ENCODE data around the gene MSLN.

The MSLN gene

GRCh38 chr16:714079-714478 is 46.5 kb upstream of the MSLN start:
- no peak overlapping the region for H3K4me3 ChIP-seq (IDR thresholded peaks at IDR 0.05; ENCODE audit: insufficient read depth, low read depth, low read length)
- no peak overlapping the region; the same call in 1 of the 2 replicates for H3K4me2 ChIP-seq
- H3K9ac ChIP-seq: no peak overlapping the region
- peaks cover 67% of the 10 kb centered on the region for H3K27me3 ChIP-seq (ENCODE audit: insufficient read depth, low read depth)
- no peaks in the 10 kb centered on the region for H4K20me1 ChIP-seq (ENCODE audit: insufficient read depth)
- no peak for TF ChIP-seq CTCF (conservative IDR thresholded peaks at IDR 0.05; ENCODE audit: low read depth, low read length)
- H3K4me1 ChIP-seq (ENCODE audit: low read depth, poor library complexity, severe bottlenecking): peaks cover 29% of the 10 kb centered on the region
- no peak overlapping the region for H2AFZ ChIP-seq (ENCODE audit: low read depth)
- no peaks in the 10 kb centered on the region for H3K79me2 ChIP-seq (ENCODE audit: insufficient read depth, low read depth)
- H3K36me3 ChIP-seq (ENCODE audit: insufficient read depth): no peaks in the 10 kb centered on the region
- no peak overlapping the region for H3K27ac ChIP-seq

- Histone ChIP-seq H3K9ac (no peak within 1 kb of the TSS), H3K4me2 (no peak within 1 kb of the TSS; the same call in 1 of the 2 replicates), H3K4me3 (IDR thresholded peaks at IDR 0.05; ENCODE audit: insufficient read depth, low read depth, low read length) (no peak within 1 kb of the TSS), H3K36me3 (ENCODE audit: insufficient read depth) (no peaks in the 10 kb centered on the region), H4K20me1 (ENCODE audit: insufficient read depth) (no peaks in the 10 kb centered on the region), H3K27me3 (ENCODE audit: insufficient read depth, low read depth) (peaks cover 60% of the 10 kb centered on the region), H3K79me2 (ENCODE audit: insufficient read depth, low read depth) (no peaks in the 10 kb centered on the region), H3K27ac (no peak within 1 kb of the TSS), H3K4me1 (ENCODE audit: low read depth, poor library complexity, severe bottlenecking) (peaks cover 34% of the 10 kb centered on the region), H2AFZ (ENCODE audit: low read depth) (no peak within 1 kb of the TSS)
- no peak for TF ChIP-seq CTCF (conservative IDR thresholded peaks at IDR 0.05; ENCODE audit: low read depth, low read length)
Observed at GRCh38 chr16:714558-715476, 45.7 kb upstream of the MSLN start, which contains the start of gene METRN. Gene METRN (plus strand): TSS chr16:715118. CDS start chr16:715290, 172 bp downstream.

- Histone ChIP-seq H4K20me1 (ENCODE audit: insufficient read depth) (no peaks in the 10 kb centered on the region), H3K4me2 (no peak overlapping the region; the same call in 1 of the 2 replicates), H3K9ac (no peak overlapping the region), H3K27ac (no peak overlapping the region), H3K4me1 (ENCODE audit: low read depth, poor library complexity, severe bottlenecking) (peaks cover 34% of the 10 kb centered on the region), H2AFZ (ENCODE audit: low read depth) (no peak overlapping the region), H3K4me3 (IDR thresholded peaks at IDR 0.05; ENCODE audit: insufficient read depth, low read depth, low read length) (no peak overlapping the region), H3K27me3 (ENCODE audit: insufficient read depth, low read depth) (peaks cover 52% of the 10 kb centered on the region), H3K36me3 (ENCODE audit: insufficient read depth) (no peaks in the 10 kb centered on the region), H3K79me2 (ENCODE audit: insufficient read depth, low read depth) (no peaks in the 10 kb centered on the region)
- TF ChIP-seq CTCF (conservative IDR thresholded peaks at IDR 0.05; ENCODE audit: low read depth, low read length): no peak
Observed at GRCh38 chr16:715477-716199, 44.9 kb upstream of the MSLN start.

- H3K4me1 ChIP-seq (ENCODE audit: low read depth, poor library complexity, severe bottlenecking): peaks cover 29% of the 10 kb centered on the region
- H3K27me3 ChIP-seq (ENCODE audit: insufficient read depth, low read depth): peaks cover 46% of the 10 kb centered on the region
- TF ChIP-seq CTCF (conservative IDR thresholded peaks at IDR 0.05; ENCODE audit: low read depth, low read length): no peak
- no peak overlapping the region for H3K9ac ChIP-seq
- H3K27ac ChIP-seq: no peak overlapping the region
- no peak overlapping the region for H3K4me2 ChIP-seq
- H2AFZ ChIP-seq (ENCODE audit: low read depth): no peak overlapping the region
- no peaks in the 10 kb centered on the region for H3K36me3 ChIP-seq (ENCODE audit: insufficient read depth)
- no peaks in the 10 kb centered on the region for H3K79me2 ChIP-seq (ENCODE audit: insufficient read depth, low read depth)
- no peaks in the 10 kb centered on the region for H4K20me1 ChIP-seq (ENCODE audit: insufficient read depth)
- H3K4me3 ChIP-seq (IDR thresholded peaks at IDR 0.05; ENCODE audit: insufficient read depth, low read depth, low read length): no peak overlapping the region
Observed at GRCh38 chr16:716200-716568, 44.4 kb upstream of the MSLN start.

All from KMS-11 (cell line).